GM20431 (cell line): ENCODE data around the gene FAM50A.

Source experiments
- in situ Hi-C: fragments of 300-500 bp; cut with MseI, MboI; formaldehyde crosslinking; loops from one replicate; pipeline ENCODE4 v1.15.0; 2020; ENCODE audit warnings: low sequenced_read_pairs; ENCODE audit not compliant: unreplicated experiment

FAM50A gene

DNA sequence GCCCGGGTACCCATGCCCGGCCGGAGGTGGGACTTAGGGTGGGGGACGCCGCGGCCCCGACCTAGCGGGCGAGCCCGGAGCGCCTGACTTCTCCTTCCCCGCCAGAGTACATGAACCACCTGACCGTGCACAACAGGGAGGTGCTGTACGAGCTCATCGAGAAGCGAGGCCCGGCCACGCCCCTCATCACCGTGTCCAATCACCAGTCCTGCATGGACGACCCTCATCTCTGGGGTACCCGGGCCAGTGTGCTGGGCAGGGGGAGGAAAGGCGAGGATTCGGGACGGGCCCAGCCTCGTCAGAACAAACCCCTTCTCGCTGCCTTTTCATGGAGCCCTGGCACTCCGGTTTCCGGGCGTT is 32.0 kb upstream of the FAM50A start:
- in situ Hi-C loops, result no loop called here

DNA sequence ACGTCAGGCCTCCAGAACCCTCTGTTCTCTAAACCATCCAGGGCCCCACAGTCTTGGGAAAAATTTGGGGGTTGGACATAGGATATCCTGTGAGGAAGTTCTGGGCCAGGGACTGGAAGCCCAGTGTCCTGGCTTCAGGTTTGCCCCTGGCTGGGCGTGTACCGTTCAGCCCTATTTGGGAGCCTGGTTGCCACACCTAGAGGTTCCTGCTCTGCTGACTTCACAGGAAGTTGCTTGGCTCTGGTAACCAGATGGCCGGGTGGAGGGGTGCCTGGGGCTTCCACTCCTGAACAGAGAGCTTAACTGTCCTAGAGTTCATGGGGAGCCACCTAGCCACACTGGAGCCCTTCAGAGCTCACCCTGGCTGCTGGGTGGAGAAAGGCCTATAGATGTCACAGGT is 31.5 kb upstream of the FAM50A start:
- in situ Hi-C loops, result no loop called here

DNA sequence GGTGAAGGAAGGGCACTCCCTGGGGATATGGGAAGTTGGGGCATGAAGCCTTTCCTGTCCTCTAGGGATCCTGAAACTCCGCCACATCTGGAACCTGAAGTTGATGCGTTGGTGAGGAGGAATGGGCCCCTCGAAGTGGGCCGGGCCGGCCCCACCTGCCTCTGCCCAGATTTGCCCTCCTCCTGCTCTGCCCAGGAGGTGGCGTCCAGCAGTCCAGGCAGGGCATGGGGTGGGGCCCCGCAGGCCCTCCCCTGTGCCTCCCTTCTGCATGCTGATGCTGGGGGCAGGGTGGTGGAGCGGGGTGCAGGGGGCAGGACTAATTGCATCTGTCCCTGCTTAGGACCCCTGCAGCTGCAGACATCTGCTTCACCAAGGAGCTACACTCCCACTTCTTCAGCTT is 30.8 kb upstream of the FAM50A start:
- in situ Hi-C loops, result no loop called here

DNA sequence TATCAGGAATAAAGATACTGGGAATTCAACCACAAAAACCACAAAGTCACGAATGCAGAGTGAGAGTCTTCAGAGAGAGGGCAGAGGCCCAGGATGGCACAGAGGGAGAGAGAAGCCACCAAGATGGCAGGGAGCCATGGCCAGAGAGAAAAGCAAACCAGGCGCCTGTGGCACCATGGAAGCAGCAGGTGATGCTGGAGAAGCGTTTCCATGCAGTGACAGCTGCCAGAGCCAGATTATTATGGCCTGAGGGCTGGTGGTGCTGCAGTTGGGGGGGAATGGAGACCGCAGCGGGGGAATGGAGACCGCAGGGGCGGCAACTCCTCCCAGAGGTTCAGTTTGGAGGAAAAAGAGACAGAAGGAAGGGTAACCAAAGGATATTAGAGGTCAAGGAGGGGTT is 26.8 kb upstream of the FAM50A start:
- in situ Hi-C loops, result no loop called here

DNA sequence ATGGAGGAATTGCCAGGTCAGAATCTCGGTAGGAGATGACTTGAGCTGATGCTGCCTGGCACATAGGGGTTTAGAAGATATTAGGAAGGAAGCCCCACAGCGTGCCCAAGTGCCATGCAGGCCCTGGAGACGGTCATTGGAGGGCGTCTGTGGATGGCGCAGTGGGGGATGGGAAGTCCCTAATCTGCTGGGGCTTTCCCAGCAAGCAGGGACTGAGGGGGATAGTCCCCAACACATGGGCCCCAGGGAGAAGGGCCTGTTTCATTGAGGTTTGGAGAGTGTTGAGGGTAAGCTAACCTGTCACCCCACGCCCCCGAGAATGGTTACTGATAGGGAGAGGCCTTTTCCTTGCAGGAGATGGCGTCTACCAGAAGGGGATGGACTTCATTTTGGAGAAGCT is 24.8 kb upstream of the FAM50A start:
- in situ Hi-C loops, result no loop called here

DNA sequence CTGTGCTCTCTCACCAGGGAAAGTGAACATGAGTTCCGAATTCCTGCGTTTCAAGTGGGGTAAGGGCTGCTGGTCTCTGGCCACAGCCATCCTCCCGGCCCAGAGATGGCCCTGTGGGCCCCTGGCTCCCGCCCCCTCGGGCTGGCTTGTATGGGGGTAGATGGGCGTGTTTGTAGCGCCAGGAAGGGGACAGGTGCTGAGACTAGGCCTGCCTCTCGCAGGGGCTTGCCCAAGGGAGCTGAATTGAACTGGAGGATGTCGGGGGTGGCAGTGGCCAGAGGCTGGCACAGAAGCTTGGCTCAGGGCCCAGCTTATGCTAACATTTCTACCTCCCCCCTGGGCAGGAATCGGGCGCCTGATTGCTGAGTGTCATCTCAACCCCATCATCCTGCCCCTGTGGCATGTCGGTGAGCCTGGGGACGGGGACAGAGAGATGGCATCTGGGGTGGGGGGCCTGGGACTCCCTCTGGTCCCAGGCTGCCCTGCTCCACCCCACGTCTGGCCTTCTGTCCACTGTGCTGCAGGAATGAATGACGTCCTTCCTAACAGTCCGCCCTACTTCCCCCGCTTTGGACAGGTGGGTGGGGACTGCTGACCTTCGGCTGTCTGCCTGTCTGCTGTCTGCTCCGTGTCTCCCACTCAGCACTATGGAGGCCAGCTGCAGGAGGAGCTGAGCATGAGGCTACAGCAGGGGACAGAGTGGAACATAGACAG is 24.1 kb upstream of the FAM50A start:
- in situ Hi-C loops, result no loop called here

DNA sequence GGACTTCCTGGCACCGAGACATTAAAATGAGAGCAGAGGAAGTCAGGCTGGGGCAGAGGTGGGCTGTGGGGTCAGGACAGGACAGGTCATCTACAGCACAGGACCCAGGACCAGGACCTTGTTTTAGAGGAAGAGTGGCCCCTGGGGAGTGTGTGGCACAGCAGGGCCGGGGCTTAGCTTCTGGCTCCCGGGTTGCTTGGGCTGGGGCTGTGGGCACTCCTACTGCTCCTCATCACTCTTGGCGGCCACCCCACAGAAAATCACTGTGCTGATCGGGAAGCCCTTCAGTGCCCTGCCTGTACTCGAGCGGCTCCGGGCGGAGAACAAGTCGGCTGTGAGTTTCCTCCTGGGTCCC is 23.6 kb upstream of the FAM50A start:
- in situ Hi-C loops, result no loop called here

DNA sequence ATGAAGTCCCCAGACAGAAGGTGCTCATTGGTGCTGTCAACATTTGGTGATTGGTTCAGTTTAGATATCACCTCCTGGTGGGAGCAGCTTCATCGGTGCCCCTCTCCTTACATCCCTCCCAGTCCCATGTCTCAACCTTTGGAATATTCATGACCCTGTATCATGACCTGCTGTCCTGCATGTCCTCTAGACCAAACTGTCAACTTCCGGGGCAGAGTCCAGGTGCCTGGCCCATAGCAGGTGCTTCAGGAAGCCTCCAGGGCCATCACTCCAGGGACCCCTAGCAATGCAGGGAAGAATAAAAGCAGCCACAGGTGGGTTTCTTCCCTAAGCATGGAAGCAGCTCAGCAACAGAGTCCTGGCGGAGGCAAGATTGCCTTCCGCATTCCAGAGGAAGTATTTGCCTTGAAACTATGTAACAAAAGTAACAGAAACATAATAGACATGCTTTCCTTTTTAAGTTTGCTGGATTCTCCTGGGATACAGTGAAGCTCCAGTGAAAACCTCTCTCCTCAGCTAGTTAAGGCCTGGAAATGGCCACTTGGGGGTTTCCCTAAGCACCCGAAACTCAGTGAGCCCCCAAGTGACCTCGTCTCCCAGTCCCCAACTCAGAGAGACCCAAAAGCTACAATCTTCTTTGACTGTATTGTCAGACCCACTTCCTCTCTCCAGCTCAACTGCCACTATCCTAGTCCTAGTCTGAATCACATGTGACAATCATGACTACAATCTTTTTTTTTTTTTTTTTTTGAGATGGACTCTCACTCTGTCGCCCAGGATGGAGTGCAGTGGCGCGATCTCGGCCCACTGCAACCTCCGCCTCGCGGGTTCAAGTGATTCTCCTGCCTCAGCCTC is 16.8 kb upstream of the FAM50A start:
- in situ Hi-C loops, result no loop called here

DNA sequence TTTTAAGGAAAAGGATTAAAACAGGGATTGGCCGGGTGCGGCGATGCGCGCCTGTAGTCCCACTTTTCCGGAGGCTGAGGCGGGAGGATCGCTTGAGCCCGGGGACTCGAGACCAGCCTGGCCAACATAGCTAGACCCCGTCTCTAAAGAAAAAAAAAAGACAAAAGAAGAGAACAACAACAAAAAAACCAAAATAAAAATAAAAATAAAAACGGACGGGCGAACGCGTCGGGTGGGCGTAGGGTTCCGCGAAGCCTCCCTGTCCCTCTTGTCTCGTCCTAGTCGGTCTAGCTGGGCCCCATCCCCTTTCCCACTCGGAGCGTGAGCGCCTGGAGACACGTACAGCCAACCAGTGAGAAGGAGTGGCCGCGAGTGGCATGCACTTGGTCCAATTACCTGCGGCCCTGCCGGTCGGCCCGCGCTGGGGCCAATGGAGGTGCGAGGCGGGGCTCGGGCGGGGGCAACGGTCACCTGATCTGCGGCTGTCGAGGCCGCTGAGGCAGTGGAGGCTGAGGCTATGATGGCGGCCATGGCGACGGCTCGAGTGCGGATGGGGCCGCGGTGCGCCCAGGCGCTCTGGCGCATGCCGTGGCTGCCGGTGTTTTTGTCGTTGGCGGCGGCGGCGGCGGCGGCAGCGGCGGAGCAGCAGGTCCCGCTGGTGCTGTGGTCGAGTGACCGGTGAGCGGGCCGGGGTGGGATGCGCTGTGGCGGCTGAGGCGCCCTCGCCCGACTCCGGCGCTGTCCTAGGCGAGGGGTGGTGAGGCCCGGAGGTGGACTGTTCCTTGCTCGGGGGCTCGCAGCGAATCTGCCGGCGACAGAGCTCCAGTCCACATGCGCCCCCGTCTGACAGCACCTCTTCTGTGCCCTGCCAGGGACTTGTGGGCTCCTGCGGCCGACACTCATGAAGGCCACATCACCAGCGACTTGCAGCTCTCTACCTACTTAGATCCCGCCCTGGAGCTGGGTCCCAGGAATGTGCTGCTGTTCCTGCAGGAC is 15.5 kb upstream of the FAM50A start, which contains the start of gene ATP6AP1:
TSS of gene ATP6AP1 (plus strand) at position 502 of the 996 bp plus-strand sequence. CDS start at position 518, 16 bp downstream.
- in situ Hi-C loops, result no loop called here

DNA sequence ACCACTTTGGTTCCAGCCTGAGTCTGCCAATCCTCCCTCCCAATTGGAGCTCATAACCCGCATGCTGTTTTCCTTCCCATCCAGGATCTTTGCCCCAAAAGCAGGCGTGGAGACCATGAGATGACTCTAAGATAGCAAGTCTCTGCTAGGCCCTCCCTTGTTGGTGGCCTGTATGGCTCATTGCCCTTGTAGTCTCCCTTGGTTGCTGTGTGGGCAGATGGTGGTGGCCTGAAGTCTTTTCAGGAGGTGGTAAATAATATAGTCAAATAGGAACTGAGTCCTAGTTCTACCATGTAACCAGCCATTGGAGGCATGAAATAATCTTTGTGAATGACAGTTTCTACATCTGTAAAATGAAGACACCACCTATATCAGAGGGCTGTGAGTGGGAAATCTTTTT is 14.2 kb upstream of the FAM50A start:
- in situ Hi-C loops, result no loop called here

DNA sequence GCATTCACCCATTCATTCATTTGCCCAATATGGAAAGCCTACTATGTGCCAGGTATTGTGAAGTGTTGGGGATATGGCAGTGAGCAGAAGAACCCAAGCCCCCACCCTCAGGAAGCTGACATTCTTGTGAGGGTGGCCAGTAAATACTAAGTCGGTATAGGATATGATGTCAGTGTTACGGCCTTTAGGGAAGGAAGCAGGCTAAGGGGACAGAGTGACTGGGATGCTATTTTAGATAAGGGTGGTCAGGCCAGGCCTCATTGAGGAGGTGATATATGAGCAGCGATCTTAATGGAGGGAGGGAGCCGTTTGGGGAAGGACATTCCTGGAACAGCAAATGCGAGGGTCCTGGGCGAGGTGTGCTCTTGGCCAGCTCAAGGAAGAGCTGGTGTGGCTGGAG is 13.5 kb upstream of the FAM50A start:
- in situ Hi-C loops, result no loop called here

DNA sequence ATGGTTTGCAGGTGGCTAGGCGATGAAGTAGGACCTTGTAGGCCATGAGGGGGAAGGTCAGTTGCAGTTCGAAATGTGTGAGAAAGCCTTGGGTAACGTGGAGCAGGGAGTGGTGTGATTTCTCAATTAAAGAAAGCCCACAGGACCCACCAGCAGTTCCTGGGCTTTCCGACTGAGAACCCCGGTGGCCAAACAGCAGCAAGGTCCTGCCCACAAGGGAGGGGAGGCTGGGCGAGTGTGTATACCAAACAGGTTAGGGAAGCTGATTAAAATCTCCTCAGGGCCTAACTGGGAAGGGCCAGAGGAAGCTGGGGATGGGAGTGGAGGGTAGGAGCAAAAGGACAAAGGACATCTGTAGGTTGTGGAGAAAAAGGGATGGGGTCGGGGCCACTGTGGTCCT is 13.0 kb upstream of the FAM50A start:
- in situ Hi-C loops, result no loop called here

DNA sequence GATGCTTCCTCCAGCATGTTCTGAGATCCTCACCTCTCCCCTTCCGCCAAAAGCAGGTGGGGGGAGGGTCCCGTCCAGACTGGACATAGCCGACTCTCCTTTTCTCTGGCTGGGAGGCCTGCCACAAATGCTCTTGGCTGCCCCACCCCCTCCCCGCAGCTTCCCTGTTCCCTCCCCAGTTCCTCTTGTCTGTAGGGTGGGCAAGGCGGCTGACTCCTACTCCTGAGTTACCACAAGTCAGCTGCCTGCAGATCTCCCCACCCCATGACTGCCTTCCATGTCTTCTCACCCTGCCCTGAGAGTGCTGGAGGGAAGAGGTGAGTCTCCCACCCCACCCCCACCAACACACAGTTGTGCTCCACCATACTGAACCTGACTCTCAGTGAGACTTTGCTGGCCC is 12.6 kb upstream of the FAM50A start:
- in situ Hi-C loops, result no loop called here

DNA sequence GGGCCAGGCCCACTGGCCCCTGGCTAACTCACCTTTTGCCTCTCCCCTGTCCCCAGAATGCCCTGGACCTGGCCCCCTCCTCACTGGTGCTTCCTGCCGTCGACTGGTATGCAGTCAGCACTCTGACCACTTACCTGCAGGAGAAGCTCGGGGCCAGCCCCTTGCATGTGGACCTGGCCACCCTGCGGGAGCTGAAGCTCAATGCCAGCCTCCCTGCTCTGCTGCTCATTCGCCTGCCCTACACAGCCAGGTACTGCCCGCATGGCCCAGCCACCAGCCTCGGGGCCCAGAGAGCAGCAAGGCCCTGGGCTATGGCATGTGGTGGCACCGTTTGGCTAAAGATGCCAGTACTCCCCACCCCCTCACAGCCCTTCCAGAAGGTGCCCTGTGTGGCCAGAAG is 11.7 kb upstream of the FAM50A start:
- in situ Hi-C loops, result no loop called here

DNA sequence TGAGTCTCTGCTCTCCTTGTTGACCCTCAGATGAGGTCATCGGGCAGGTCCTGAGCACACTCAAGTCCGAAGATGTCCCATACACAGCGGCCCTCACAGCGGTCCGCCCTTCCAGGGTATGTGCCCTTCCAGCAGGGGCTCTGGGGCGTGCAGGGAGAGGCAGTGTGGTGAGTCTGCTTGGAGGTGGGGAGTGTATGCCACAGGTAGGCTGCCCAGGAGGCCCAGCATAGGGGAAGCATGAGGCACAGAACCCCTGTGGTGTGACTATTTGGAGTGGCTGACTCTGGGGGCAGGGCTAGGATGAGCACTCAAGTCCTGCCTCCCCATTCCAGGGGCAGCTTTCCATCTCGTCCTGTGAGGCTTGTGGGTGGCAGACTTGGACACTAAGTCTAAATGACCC is 10.3 kb upstream of the FAM50A start:
- in situ Hi-C loops, result no loop called here

DNA sequence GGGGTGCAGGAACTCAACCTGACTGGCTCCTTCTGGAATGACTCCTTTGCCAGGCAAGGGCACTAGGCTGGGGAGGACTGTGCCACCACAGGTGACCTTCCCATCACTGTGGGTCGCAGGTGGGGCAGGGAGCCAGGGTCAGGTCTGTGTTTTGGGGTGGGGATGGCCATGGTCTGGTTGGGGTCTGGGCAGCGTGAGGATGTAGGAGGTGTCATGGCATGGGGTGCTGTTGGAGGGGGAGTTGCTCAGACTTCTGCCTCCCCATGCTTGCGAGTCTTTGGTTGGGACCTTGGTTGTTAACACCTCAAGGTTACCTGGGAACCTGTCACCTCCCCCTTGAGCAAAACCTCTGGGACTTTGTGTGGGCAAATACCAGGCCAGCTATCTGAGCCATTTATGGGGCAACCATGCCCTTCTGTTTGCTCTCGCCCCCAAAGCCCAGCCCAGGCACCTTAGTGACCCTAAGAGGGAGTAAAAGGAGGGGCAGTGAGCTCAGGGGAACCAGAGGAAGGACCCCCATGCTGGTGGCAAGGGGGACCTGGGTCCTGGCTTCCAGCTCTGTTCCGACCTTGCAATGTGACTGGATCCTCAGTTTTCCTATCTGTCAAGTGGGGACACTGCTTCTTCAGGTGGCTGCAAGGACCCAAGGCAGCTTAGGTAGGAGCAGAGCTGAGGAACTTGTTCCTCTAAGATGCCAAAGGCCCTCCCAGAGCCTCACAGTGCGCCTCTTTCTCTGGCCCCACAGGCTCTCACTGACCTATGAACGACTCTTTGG is 9.4 kb upstream of the FAM50A start:
- in situ Hi-C loops, result no loop called here

DNA sequence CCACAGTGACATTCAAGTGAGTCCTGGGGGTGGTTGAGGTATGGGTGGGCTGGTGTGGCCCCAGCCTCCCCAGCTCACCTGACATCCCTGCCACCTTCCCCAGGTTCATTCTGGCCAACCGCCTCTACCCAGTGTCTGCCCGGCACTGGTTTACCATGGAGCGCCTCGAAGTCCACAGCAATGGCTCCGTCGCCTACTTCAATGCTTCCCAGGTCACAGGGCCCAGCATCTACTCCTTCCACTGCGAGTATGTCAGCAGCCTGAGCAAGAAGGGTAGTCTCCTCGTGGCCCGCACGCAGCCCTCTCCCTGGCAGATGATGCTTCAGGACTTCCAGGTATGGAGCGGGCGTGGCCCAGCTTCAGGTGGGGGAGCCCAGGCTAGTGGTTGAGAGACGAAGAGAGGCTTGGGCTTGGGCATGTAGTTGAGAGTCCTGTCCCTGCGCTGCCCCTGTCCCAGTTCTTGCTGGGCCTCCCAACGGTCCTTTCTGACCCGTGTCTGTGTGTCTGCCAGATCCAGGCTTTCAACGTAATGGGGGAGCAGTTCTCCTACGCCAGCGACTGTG is 8.7 kb upstream of the FAM50A start:
- in situ Hi-C loops, result no loop called here

DNA sequence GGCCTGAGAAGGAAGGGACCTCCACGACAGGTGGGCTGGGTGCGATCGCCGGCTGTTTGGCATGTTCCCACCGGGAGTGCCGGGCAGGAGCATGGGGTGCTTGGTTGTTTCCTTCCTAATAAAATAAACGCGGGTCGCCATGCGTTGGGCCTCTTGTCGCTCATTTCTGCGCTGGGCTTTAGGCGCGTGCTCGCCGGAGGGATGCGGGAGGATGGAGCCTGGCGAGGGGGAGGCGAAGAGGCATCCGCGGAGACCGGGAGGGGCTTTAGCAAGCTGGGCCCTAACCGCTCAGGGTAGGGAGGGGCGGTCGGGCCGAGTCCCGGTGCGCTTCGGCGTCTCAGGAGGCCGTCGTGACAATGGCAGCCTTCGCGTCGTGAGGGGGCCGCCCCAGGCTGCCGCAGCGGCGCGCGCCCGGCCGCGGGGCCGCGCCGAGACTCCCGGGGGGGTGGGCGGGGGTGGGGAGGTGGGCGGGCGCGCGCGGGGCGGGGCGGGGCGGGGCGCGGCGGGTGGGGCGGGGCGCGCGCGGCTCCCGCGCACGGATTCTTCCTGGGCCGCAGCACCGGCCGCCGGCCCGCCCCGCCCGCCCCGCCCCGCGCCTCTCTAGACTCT is 7.5 kb upstream of the FAM50A start:
- in situ Hi-C loops, result no loop called here
